NB4 (cell line): Measurements from ENCODE around the gene AFF2.

Source experiments
- MYC ChIP-seq: IDR thresholded peaks from 2 replicates; pipeline ENCODE4 v1.6.1; 2011; ENCODE audit warnings: low read depth, low read length
- POLR2A ChIP-seq: IDR thresholded peaks from 2 replicates; pipeline ENCODE4 v1.6.1; 2011; ENCODE audit warnings: mild to moderate bottlenecking; ENCODE audit not compliant: insufficient read length; ENCODE audit errors: extremely low read depth
- TF ChIP-seq, protein P1 (sequence below): IDR thresholded peaks from one replicate; pipeline ENCODE4 v1.5.1; 2012; ENCODE audit warnings: low read depth, low read length
- TF ChIP-seq, protein P2 (sequence below): IDR thresholded peaks from 2 replicates; pipeline ENCODE4 v1.6.1; 2011; ENCODE audit warnings: low read depth, low read length

DNA sequence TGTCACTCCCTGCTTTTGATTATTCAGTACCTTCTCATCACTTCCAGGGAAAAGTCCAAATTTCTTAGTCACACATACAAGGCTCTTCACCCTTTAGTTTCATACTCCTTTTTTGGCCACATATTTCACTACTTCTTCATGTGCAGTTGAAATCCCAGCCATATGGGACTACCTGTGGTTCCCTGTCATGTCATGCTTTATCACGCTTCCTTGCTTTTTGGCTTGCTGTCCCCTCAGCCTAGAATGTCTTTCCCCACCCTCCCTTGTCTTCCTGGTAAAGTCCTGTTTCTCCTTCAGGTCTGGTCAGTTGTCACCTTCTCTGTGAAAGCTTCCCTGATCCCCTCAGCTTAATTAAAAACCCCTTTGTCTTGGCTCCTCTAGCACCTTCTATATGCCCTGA lies 163.8 kb downstream of the AFF2 start:
- TF ChIP-seq, protein P1, sequence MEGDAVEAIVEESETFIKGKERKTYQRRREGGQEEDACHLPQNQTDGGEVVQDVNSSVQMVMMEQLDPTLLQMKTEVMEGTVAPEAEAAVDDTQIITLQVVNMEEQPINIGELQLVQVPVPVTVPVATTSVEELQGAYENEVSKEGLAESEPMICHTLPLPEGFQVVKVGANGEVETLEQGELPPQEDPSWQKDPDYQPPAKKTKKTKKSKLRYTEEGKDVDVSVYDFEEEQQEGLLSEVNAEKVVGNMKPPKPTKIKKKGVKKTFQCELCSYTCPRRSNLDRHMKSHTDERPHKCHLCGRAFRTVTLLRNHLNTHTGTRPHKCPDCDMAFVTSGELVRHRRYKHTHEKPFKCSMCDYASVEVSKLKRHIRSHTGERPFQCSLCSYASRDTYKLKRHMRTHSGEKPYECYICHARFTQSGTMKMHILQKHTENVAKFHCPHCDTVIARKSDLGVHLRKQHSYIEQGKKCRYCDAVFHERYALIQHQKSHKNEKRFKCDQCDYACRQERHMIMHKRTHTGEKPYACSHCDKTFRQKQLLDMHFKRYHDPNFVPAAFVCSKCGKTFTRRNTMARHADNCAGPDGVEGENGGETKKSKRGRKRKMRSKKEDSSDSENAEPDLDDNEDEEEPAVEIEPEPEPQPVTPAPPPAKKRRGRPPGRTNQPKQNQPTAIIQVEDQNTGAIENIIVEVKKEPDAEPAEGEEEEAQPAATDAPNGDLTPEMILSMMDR, result no peak
- no peak for TF ChIP-seq POLR2A
- TF ChIP-seq, protein P2, sequence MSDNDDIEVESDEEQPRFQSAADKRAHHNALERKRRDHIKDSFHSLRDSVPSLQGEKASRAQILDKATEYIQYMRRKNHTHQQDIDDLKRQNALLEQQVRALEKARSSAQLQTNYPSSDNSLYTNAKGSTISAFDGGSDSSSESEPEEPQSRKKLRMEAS, result no peak
- TF ChIP-seq MYC, result no peak
